ENCODE results near the gene PLOD1.

The PLOD1 gene

GRCh38 chr1:11927866-11928592 lies 6.5 kb upstream of the PLOD1 start:
- peaks cover 4% of the 10 kb centered on the region for H3K4me1 ChIP-seq (ENCODE audit: control insufficient read depth, insufficient read depth, low read length)
- no peak for TF ChIP-seq ZBTB44 (tag by site-specific recombination; IDR thresholded peaks at IDR 0.05)
- TF ChIP-seq PRDM10 (tag by site-specific recombination; IDR thresholded peaks at IDR 0.05), result peak; percentile 50; the same call in 1 of the 2 replicates
- no peak for TF ChIP-seq PRDM1 (tag by site-specific recombination; IDR thresholded peaks at IDR 0.05)
- no peak for TF ChIP-seq ZNF624 (tag by site-specific recombination; IDR thresholded peaks at IDR 0.05)
- no peak for TF ChIP-seq ZNF23 (tag by site-specific recombination; IDR thresholded peaks at IDR 0.05; ENCODE audit: borderline replicate concordance)
- 0 out of 2 replicates have a peak, but pooled peaks have one; percentile 25 for TF ChIP-seq ZNF362 (tag by site-specific recombination; IDR thresholded peaks at IDR 0.05)
- no peaks in the 10 kb centered on the region for H3K9me3 ChIP-seq (ENCODE audit: control insufficient read depth, insufficient read depth, low read depth, low read length)
- H3K27ac ChIP-seq (ENCODE audit: extremely low read depth, low read depth, low read length), result no peak overlapping the region
- POLR2A ChIA-PET, result interaction anchor here (2.9 kb wide), 1 partner anchor 19 kb away, joined by 23 read pairs; no protein-coding TSS in a partner anchor
- H3K36me3 ChIP-seq (ENCODE audit: control insufficient read depth in 2 of 2, insufficient read depth in 1 of 2, low read length in 2 of 2), result peaks cover 10 to 15% of the 10 kb centered on the region in 2 experiments; a peak in 2 of 3 replicates
- CTCF ChIA-PET, result no interaction called here
- no peak overlapping the region for H3K4me3 ChIP-seq (ENCODE audit: low read depth, low read length)

- H3K36me3 ChIP-seq (ENCODE audit: control insufficient read depth in 2 of 2, insufficient read depth in 1 of 2, low read length in 2 of 2), result peaks cover 0 to 3% of the 10 kb centered on the region in 2 experiments; a peak in 1 of 3 replicates
- H3K4me1 ChIP-seq (ENCODE audit: control insufficient read depth, insufficient read depth, low read length), result peaks cover 6% of the 10 kb centered on the region
- no peak overlapping the region for H3K4me3 ChIP-seq (ENCODE audit: low read depth, low read length)
- ChIA-PET POLR2A (interaction anchor here (1.0 to 2.9 kb wide), 2 partner anchors 10 to 21 kb away, joined by 3 to 23 read pairs; no protein-coding TSS in a partner anchor), CTCF (interaction anchor here (0.6 kb wide), 1 partner anchor 122 kb away, joined by 3 read pairs; no protein-coding TSS in a partner anchor)
- H3K9me3 ChIP-seq (ENCODE audit: control insufficient read depth, insufficient read depth, low read depth, low read length), result no peaks in the 10 kb centered on the region
- no peak overlapping the region for H3K27ac ChIP-seq (ENCODE audit: extremely low read depth, low read depth, low read length)
- no peak for TF ChIP-seq ZNF645 (tag by site-specific recombination; IDR thresholded peaks at IDR 0.05)
- no peak for TF ChIP-seq ZNF148 (tag by site-specific recombination; IDR thresholded peaks at IDR 0.05; ENCODE audit: borderline replicate concordance)
- no peak for TF ChIP-seq ZNF449 (tag by site-specific recombination; IDR thresholded peaks at IDR 0.05)
- no peak for TF ChIP-seq ZNF140 (tag by site-specific recombination; IDR thresholded peaks at IDR 0.05)
- no peak for TF ChIP-seq HOXD13 (CRISPR knock-in tag; IDR thresholded peaks at IDR 0.05; ENCODE audit: borderline replicate concordance)
- TF ChIP-seq REST (tag by site-specific recombination; IDR thresholded peaks at IDR 0.05), result no peak
- no peak for TF ChIP-seq ZNF404 (tag by site-specific recombination; IDR thresholded peaks at IDR 0.05)
- TF ChIP-seq KLF10 (tag by site-specific recombination; IDR thresholded peaks at IDR 0.05), result 0 out of 2 replicates have a peak, but pooled peaks have one; percentile 26
- no peak for TF ChIP-seq ZSCAN30 (tag by site-specific recombination; IDR thresholded peaks at IDR 0.05)
- no peak for TF ChIP-seq ZNF510 (tag by site-specific recombination; IDR thresholded peaks at IDR 0.05; ENCODE audit: insufficient replicate concordance)
Measured at GRCh38 chr1:11929849-11930248, 4.7 kb upstream of the PLOD1 start.
